Measurements from ENCODE around the gene SLC25A51. TPM values are rescaled to one million over a fixed set of nuclear protein-coding genes. Genes with fewer than 3 reads are reported as not detected.
A peak's percentile ranks its signal among the peaks of the same experiment; 100 is the strongest.

SLC25A51 gene
- total RNA-seq, 4 donors from 2014 or later = 16.0 to 30.7 (median 22.2) TPM

DNA sequence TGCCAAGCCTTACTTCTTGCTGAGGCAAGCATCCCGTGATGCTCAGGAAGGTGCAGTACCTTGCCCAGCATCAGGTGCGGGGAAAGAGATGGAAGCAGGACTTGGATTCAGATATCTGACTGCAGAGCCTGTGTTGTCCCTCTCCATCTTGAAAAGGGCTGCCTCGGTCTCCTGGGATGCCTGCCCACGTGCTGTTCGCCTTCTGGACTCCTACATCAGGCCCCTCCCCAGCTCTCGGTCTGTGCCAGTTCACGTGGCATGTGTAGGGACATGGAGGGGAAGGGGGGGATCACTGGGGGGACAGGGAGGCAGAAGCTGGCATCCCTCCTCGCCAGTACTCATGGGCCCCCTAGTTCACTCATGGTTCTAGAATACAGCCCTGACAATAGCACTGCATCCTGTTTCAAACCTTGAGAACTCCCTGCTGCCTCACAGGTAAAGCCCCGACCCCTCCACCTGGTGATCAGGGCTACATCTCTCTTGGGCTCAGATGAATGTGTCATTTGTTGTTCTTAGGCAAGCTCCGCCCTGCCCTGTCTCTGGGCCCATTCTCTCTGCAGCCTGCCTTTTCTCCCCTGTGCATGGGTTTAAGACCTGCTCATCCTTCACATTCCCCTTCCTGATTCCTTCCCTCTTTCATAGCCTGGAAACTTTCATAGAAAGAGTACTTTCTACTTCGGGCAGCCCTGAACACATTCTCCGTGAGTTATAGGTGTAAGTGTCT, 38.9 kb upstream of the SLC25A51 start:
- H3K27me3 ChIP-seq = no peaks in the 10 kb centered on the region
- no peaks in the 10 kb centered on the region for H3K9me3 ChIP-seq
- peaks cover 8 to 10% of the 10 kb centered on the region in 2 donors for H3K4me1 ChIP-seq
- in situ Hi-C loops (cut with MboI; ENCODE audit: low sequenced_read_pairs in 4 of 4) (no loop called here), intact Hi-C loops (cut with DNase I; ENCODE audit: low total_unique reads) (no loop called here)
- no peak for ATAC-seq
- H3K4me3 ChIP-seq = no peak overlapping the region
- H3K27ac ChIP-seq = no peak overlapping the region
- DNase-seq = no peak
- TF ChIP-seq, protein P1, sequence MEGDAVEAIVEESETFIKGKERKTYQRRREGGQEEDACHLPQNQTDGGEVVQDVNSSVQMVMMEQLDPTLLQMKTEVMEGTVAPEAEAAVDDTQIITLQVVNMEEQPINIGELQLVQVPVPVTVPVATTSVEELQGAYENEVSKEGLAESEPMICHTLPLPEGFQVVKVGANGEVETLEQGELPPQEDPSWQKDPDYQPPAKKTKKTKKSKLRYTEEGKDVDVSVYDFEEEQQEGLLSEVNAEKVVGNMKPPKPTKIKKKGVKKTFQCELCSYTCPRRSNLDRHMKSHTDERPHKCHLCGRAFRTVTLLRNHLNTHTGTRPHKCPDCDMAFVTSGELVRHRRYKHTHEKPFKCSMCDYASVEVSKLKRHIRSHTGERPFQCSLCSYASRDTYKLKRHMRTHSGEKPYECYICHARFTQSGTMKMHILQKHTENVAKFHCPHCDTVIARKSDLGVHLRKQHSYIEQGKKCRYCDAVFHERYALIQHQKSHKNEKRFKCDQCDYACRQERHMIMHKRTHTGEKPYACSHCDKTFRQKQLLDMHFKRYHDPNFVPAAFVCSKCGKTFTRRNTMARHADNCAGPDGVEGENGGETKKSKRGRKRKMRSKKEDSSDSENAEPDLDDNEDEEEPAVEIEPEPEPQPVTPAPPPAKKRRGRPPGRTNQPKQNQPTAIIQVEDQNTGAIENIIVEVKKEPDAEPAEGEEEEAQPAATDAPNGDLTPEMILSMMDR (IDR thresholded peaks at IDR 0.05 in 4 of 5, conservative IDR thresholded peaks at IDR 0.05 in 1 of 5) = no peak
- no peak for TF ChIP-seq POLR2A (IDR thresholded peaks at IDR 0.05)
- H3K36me3 ChIP-seq = no peaks in the 10 kb centered on the region

DNA sequence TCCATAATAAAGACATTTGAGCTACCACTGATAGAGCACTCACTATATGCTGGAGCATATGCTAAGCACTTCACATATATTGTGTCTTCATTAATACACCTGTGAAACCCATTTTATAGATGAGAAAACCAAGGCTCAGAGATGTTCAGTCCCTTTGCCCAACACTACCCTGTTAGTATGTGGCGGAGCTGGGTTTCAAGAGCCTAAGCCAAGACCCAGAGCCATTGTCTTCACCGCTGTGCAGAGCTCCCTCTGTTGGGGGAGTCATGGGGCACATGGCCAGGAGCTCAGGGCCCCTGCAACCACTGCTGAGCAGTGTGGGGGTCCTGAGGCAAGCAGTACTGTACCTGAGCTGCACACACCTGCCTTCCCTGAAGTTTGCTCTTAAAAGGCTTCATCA, 37.3 kb upstream of the SLC25A51 start:
- Histone ChIP-seq H3K4me3 (no peak overlapping the region), H3K27me3 (no peaks in the 10 kb centered on the region), H3K9me3 (no peaks in the 10 kb centered on the region), H3K4me1 (peaks cover 8 to 10% of the 10 kb centered on the region in 2 donors), H3K27ac (no peak overlapping the region), H3K36me3 (no peaks in the 10 kb centered on the region)
- ATAC-seq (no peak), DNase-seq (no peak)
- no peak for TF ChIP-seq POLR2A (IDR thresholded peaks at IDR 0.05)
- TF ChIP-seq, protein P1 (IDR thresholded peaks at IDR 0.05 in 4 of 5, conservative IDR thresholded peaks at IDR 0.05 in 1 of 5) = no peak
- in situ Hi-C loops (cut with MboI; ENCODE audit: low sequenced_read_pairs in 4 of 4) (no loop called here), intact Hi-C loops (cut with DNase I; ENCODE audit: low total_unique reads) (no loop called here)

DNA sequence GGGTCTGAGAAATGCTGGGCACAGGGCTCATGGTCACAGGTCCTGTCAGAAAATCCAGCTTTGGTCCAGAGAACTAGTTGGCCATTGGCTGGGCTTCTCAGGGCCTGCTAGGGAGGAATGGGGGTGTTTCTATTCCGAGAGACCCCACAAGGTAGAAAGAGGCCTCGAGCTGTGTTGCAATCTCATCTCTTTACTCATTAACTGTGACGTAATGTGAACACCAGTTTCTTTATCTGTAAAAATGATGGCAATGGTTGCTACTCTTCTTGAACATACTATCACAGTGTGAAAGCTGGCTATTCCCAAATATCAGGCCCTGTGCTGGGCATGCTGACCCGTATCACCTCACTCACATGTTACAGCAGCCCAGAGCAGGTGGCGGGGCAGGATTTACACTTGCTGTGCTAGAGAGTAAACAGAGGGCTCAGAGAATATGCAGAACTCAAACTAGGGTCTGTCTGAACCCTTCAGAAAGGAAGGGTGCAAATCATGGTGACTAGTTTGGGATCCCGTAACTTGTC, 35.7 kb upstream of the SLC25A51 start:
- peaks cover 8 to 10% of the 10 kb centered on the region in 2 donors for H3K4me1 ChIP-seq
- intact Hi-C loops (cut with DNase I; ENCODE audit: low total_unique reads) = no loop called here
- in situ Hi-C loops (cut with MboI; ENCODE audit: low sequenced_read_pairs in 4 of 4) = no loop called here
- DNase-seq (no peak), ATAC-seq (no peak)
- no peak overlapping the region for H3K27ac ChIP-seq
- no peaks in the 10 kb centered on the region for H3K9me3 ChIP-seq
- no peaks in the 10 kb centered on the region for H3K36me3 ChIP-seq
- H3K27me3 ChIP-seq = no peaks in the 10 kb centered on the region
- no peak overlapping the region for H3K4me3 ChIP-seq
- TF ChIP-seq, protein P1 (IDR thresholded peaks at IDR 0.05 in 4 of 5, conservative IDR thresholded peaks at IDR 0.05 in 1 of 5) = no peak
- TF ChIP-seq POLR2A (IDR thresholded peaks at IDR 0.05) = no peak

DNA sequence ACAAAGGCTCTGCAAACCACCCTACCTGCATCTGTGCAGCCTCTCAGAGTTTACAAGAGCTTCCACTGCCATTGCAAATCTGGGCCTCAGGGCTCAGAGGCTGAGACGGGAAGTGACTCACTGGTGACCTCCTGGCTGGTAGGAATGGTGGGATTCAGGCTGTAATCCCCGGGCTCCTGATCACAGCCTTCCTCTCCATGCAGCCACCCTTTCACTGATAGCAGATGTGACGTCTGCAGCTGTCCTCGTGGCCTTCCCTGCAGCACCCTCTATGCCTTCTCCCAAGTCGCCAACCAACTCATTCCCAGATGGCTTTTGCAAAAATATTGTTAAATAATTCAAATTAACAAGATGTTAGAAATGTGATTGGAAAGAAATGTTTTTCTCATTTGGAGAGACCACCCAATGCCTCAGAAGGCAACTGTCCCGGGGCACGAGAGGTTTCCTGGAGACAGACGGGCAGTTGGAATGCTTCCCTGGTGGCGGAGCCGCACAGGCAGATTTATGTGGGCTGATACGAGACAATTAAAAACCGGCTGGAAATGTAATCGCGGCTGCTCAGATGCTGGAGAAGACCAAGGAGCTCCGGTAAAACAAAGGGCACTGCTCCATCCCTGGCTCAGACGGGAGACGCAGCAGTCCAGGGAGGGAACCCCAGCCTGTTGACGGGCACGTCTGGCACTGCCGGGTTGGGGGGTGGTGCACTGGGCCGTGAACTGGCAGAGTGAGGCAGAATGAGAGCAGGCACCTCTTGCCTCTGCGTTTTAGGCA, 34.4 kb upstream of the SLC25A51 start:
- Histone ChIP-seq H3K4me1 (peaks cover 8 to 10% of the 10 kb centered on the region in 2 donors), H3K27me3 (no peaks in the 10 kb centered on the region), H3K4me3 (peak overlapping the region in 1 of 4 donors; percentile 11), H3K9me3 (no peaks in the 10 kb centered on the region), H3K36me3 (no peaks in the 10 kb centered on the region), H3K27ac (no peak overlapping the region)
- in situ Hi-C loops (cut with MboI; ENCODE audit: low sequenced_read_pairs in 4 of 4) (no loop called here), intact Hi-C loops (cut with DNase I; ENCODE audit: low total_unique reads) (no loop called here)
- DNase-seq (no peak), ATAC-seq (no peak)
- no peak for TF ChIP-seq POLR2A (IDR thresholded peaks at IDR 0.05)
- TF ChIP-seq, protein P1 (IDR thresholded peaks at IDR 0.05 in 4 of 5, conservative IDR thresholded peaks at IDR 0.05 in 1 of 5) = no peak

Measured in gastrocnemius medialis (tissue), 4 donors.